Measurements from ENCODE around the gene CPLX1. TPM values are rescaled to one million over a fixed set of nuclear protein-coding genes. Genes with fewer than 3 reads are reported as not detected.

Gene CPLX1
- total RNA-seq, 1 donor from 2014 or later = 1.2 TPM

DNA sequence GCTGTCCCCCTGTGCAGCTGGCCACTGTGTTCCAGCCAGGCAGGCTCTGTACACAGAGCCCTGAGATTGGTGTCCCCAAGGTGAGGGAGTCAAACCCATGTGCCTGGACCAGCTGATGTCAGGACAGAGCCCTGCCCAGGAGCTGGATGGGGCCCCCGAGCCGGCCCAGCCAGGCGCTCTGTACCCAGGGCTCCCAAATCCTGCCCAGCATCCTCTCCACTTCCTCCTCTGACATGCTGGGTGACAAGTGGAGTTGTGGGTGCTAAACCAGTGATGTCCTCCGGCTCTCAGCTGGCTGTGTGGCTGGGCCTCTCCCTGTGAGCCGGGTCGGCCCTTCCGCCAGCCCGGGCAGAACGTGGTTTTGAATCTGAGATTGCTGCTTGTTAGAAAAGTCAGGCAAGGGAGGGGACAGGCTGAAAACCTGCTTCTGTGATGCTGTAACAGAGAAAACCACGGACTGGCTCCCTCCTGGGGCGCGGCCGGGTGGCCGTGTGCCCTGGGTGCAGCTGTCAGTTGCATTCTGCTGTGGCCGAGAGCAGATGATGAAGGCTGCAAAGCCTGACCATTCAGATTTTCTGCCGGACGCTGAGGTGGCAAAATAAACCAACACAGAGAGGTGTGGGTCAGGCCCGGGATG is 7.9 kb upstream of the CPLX1 start:
- DNase-seq (ENCODE audit: low read depth) = peak; percentile 94

DNA sequence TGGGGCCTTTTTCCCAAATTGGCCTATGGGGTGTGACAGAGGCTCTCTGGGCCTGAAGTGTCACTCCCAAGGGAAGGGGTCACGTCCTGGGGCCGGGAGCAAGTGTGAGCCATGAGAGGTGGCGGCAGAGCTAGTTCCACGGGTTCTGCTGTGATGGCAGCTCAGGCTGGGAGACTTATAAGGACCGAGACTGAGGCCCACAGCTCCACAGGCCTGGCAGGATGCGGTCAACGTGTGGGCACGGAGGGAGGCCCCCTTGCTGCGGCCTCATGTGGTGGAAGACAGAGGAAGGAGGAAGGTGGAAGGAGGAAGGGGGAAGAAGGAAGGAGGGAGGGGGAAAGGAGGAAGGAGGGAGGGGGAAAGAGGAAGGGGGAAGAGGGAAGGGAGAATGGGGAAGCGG is 7.2 kb upstream of the CPLX1 start:
- DNase-seq (ENCODE audit: low read depth) = no peak

DNA sequence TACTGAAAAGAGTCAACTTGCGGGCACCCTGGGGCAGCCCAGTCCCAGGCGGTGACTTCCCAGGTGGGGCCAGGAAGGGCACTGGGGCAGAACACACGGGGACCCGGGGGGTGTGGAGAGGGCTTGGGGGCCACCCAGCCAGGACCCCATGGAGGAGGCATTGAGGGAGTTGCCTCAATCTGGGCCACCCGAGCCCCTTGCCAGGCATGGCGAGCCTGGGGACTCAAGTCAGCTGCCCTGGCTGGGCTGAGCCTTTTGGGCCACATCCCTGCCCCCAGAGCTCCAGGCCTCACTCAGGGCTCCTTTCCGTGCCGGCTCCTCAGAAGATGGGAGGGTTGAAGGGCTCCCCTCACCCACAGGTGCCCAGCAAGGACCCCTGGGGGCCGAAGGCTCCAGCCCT is 6.6 kb upstream of the CPLX1 start:
- no peak for DNase-seq (ENCODE audit: low read depth)

DNA sequence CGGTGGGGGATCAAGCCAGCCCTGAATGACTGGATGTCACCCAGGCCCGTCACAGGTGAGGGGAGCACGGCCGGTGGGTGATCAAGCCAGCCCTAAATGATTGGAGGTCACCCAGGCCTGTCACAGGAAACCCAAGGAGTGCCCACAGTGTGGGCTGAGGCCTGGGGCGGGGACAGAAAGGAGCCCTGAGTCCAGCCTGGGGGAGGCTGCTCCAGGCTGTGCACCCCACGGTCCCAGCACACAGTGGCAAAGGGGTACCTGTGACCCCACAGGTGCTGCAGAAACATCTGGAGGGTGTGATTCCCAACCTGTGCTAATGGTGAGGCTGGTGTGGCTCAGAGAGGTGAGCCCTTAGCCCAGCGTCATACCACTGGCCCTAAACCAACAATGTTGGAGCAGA is 6.2 kb upstream of the CPLX1 start:
- no peak for DNase-seq (ENCODE audit: low read depth)

DNA sequence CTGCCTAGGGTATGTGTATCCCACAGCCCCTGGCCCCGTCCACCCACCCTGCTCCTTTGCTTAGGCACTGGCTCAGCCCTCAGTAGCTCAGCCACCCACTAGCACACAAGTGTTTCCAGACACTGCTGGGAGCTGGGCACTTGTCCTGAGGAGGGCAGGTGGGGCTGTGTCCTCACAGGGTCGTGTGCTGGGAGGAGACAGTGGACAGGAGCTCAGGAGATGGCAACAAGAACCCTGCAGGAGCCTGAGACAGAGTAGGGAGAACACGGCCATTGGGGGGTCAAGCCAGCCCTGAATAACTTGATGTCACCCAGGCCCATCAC is 5.5 kb upstream of the CPLX1 start:
- no peak for DNase-seq (ENCODE audit: low read depth)

DNA sequence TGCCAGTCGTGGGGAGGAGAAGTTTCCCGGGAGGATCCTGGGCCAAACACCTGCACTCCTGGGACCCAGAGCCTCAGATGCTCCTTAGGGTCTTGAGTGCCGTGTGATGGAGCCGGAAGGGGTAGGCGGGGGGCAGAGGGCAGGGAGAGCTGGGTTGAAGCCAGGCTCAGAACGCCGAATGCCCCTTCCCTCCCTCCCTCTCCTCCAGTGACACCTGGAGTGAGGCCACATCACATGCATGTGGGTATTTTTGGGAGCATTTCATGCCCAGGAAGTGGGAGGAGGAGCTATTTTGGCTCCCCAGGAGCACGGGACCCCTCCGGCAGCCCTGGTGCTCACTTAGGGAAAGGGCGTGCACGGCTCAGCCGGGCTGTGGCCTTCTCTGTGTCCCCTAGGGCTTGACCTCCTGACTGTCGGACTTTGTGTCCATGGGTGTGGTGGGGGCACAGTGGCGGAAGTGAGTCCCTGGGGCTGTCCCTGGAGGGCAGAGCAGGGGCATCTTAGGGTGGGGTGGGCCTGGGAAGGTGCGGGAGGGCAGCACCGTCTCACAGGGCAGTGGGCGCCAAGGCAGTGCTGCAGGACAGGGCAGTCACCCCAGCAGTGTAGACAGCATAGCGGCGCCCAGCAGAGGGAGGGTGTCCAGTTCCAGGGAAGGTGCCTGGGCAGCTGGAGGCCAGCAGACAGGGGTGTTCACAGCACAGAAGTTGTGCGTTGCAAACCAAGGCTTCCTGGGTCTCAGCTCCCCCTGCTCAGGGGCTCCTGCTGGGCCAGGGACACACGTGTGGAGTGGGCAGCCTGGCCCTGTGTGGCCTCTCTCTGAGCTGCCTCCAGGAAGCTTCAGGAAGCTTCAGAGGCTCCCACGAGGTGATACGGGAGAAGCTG is 4.9 kb upstream of the CPLX1 start:
- peak; percentile 47 for DNase-seq (ENCODE audit: low read depth)

DNA sequence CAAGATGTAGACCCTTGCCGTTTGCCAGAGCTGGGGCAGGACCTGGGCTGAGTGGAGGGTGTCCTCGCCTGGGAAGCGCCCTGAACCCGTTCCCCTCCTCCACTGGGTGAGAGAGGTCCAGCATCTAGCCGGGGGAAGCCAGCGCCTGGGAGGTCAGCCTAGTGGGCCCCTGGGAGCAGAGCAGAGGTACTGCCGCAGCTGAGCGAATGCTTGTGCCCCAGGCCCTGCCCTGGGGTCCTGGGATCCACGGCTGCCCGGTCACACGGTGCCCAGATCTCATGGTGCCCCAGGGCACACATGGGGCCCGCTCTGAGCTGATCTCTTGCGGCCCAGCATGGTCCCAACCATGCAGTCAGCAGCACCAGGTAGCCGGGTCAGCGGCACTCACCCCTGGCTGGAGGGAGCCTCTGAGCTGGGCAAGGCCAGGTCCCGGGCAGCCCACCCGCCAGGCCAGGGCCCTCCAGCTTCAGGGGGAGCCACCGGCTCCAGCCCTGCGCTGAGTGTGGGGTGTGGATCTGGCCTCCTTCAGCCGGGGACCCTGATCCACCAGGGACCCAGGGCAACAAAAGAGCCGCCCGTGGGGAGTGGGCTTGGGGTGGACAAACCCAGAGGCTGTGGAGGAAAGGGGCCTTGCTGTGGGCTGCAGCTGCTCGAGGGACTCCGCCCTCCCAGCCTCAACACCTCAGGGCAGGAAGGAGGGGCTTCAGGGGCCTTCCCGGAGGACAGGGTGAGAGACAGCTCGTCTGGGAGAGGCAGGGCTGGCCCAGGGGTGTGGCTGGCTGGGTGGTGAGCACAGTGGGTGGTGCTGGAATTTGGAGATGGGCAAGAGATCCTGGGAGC is 4.1 kb upstream of the CPLX1 start:
- peak; percentile 47 for DNase-seq (ENCODE audit: low read depth)

DNA sequence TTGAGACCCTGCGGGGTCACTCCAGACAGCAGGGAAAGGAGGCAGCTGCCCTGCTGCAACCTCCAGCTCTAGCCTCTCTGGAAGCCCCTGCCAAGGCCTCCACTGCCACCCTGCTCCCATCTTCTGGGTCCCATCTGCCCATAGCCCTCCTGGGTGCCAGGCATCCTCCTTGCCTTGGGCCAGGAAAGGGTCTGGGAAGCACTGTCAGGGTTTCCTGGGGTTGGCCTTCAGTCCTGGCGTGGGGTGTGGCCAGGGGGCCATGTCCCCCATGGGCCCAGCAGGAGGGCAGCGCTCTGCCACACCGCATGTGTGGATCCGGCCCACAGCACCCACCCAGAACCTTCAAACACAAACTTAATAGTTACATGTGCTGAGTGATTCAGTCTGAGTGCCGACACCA is 3.4 kb upstream of the CPLX1 start:
- DNase-seq (ENCODE audit: low read depth) = no peak

DNA sequence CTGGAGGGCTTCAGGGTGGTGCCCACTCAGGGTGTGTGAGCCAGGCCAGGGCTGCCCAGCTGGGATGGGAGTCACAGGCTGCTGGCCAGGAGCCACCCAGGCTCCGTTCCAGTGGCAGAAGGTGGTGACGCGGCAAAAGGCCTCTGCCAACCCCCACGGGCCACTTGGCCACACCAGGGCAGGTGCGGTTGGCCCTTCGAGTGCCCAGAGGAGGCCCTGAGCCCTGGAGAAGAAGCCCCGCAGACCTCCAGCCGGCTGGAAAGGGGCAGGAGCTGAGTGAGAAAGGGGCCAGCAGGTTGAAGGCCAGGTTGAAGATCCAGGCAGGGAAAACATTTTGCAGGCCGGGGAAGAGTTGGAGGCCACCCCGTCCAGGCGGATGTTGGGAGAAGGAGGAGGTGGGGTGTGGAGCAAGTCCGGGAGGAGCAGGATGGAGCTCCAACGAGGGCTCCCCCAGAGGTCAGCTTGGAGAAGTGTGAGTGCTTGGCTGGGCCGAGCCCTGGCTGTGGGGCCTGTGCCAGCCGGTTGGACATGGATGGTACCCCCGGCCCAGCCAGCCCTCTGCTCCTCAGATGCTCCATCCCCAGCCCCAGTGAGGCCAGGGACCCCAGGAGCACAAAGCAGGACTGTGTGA is 2.8 kb upstream of the CPLX1 start:
- peak; percentile 75 for DNase-seq (ENCODE audit: low read depth)

DNA sequence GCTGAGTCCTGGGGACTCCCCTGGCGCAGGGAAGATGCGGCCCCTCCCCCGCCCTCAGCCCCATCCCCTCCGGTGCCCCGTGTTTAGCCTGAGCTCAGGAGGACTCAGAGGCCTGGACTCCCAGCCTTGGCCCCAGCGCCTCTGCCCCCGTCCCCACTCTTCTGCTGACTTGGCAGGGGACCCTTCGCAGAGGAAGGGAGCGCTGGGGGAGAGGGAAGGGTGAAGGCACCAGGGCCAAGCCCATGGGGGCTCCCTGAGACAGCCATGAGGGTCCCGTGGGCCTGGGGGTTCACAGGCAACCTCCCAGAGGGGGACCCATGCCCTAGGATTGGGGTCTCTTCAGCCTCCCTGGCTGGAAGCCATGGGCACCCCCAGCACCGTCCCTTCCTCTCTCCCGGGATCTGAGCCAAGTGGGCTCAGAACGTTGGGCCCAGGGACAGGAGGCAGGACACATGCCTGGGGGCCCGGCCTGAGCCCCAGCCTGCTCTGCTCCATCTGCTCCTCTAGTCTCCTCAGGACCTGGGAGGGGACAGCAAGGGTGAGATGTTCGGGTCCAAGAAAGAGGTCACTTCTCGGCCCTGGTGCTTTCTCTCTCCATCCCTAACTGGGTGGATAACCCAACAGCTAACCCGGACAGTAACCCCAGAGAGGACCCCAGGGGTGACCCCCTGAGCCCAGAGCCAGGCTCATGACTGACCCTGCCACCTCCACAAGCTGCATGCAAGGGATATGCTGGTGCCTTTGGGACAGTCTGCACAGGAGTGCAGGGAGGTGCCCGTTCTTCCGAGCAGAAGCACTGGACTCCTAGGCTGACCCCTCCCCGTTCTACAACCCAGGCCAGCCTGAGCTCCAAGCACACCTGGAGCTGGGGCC is 1.5 kb upstream of the CPLX1 start:
- DNase-seq (ENCODE audit: low read depth) = no peak

DNA sequence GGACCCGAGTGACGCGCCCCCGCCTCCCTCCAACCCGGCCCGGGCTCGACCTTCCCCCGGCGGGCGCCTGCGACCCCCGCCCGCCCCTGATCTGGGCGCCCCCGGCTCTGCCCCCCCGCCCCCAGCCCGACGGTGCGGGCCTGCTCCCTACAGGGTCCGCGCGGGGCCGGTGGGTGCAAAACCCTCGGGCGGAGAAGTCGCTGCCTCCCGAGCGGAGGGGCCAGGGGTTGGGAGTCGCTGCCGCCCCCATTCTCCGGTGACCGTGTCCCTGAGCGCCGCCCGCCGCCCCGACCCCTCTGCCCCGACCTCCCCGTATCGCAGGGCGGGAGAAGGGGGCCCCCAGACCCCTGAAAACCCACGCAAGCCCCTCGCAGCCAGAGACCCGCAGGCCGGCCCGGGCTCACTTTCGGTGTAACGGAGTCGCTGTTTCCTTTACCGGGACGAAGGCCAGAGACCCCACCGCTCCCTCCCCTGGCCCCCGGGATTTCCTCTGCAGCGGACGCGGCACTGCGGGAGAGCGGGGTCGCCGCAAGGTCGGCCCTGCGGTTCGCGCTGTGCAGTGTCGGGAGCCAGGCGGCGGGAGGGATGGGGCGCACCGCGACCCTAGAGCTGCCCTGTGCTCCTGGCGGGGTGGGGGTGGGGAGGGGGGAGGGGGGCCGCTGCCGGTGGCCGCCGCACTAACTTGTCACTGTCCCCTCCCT is 729 bp upstream of the CPLX1 start:
- no peak for DNase-seq (ENCODE audit: low read depth)

DNA sequence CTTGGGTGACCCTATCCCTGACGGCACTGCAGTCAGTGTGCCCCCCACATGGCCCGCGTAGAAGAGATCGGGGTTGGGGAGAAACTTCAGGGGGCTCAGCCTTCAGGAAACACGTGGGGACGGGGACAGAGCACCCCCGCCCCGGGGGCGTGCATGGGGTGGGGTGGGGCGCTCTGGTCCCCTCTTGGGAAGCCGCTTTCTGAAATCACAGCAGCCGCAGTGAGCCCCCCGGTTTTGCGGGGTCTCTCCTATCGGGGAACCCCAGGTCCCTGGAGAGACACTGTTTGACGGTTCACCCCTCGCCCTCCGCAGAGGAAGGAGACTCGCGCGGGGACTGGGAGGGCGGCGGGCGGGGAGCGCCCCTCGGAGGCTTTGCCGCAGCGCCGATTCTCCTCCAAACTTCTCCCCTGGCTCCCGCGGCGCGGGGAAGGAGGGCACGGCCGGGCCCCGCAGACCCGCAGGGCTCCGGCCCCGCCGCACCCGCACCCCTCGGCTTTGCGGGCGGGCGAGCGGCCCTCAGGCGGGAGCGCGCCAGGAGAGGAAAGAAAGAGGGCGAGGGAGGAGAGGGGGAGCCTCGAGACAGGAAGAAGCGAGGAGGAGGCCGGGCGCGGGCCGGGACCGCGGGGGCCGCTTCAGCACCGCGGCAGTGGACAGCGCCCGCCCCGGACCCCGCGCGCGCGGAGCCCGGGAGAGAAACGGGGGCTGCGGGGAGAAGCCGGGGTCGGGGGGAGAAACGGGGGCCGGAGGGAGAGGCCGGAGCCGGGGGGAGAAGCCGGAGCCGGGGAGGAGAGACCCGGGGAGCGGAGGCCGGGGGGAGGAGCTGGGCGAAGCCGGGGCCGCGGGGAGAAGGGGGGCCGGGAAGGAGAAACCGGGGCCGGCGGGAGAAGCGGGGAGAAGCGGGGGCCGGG is 612 bp downstream of the CPLX1 start:
- DNase-seq (ENCODE audit: low read depth) = no peak

DNA sequence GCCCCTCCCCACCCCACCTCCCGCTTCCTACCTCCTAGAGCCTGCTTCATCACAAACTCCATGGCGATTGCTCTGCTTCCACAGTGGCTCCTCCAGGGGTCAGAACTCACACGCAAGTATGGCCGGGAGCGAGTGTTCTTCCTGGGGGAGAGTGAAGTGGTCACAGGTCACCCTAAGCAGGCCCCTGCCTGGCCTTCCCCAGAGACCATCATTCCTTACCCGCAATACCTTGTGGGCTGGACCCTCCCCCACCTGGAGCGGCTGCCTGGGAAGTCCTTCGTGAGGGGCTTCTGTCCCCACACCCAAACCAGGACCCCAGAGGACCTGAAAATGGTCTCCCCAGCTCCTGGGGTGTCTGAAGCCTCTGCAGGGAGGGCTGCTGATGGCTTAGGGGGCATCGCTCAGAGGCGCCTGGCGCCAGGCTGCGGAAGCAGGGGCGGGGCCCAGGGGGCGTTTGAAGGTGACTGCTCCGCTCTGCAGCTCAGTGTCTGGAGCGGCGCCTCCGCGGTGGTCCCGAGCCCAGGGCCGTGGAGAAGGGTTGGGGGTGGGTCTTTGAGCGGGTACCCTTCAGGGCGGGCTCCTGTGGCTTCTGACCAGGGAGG is 1.4 kb downstream of the CPLX1 start:
- DNase-seq (ENCODE audit: low read depth) = no peak

DNA sequence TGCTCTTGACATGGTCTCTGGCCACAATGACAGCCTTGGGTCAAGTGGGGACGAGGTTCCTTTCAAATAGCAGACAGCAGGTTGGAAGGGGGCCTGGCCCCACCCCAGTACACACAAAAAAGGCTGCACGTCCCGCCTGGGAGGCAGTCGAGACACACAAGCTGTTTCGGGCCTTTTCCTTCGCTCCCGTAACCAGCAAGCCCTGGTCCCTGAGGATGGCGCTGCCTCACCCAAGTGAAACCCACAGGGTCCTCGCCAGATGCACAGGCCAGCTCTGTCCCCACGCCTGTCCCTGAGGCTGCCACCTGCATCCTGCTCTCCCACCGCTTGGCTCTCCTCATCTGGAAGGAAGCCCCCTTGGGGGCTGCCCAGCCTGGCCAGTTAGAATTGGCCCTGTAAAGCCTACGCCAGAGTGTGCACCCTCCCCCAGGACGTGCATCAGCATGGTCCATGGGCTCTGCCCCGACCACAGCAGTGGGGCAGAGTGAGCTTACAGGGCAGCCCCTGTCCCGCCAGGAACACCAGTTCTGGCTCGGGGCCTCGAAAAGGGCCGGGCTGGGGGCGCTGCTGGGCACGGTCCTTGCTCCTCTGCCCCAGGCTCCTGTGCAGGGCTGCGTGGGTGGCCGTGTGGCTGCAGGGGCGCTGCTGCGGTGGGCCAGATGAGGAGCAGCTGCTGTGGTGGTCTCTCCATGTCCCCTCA is 2.0 kb downstream of the CPLX1 start:
- no peak for DNase-seq (ENCODE audit: low read depth)

DNA sequence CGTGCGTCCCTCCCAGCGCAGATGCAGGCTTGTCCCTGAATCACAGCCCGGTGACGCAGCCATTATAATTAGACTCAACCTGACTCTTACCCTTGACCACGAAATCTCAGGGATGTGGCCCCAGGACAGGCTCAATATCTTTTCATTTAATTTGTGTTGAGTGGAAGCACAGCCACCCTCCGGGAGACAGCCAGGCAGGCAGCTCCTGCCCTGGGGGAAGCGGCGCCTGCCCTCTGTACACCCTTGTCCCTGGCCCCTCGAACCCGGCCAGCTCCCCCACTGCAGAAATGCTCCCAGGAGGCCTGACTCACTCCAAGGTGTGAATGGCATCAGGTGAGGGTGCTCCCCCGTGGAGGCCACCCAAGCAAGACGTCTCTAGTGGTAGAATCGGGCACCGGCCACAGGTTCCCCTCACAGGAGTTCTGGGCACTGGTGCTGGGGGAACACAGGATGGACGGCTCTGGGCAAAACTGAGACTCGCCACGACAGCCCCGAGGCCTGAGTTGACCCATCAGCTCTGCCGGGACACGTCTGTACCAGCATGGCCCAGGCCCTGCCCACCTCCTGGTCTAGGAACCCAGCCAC is 2.7 kb downstream of the CPLX1 start:
- peak; percentile 44 for DNase-seq (ENCODE audit: low read depth)

DNA sequence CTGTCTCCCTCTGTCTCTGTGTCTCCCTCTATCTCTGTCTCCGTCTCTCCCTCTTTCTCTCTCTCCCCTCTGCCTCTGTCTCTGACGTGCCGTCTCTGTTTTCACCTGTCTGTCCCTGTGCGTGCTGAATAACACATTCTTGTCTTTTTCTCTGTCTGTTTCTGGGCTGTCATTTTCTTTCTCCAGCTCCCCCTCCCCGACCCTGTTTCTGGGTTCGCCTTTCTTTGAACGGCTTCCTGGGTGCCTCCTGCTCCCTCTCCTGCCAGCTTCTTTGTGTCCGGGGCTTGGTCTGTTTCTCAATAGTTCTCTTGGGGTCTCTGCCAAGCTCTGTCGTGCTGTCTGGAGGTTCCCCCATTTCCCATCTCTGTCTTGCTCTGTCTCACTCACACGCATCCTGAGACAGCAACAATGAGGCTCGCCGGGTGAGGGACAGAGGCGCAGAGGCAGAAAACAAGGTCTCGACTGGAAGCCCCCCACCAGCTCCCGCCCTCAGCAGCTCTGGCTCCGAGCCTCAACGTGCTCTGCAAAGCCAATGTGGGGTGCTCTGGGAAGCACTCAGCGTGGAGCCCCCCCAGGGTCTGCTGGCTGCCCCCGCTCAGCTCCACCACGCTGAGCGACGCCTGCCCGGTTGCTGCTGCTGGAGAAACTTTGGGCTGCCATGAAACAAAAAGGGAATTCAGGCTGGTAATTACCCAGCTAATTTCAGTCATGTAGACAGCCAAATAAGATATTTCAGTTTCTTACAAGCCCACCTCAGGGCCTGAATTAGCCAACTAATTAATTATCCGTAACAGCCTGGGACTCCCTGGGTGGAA is 3.4 kb downstream of the CPLX1 start:
- no peak for DNase-seq (ENCODE audit: low read depth)

DNA sequence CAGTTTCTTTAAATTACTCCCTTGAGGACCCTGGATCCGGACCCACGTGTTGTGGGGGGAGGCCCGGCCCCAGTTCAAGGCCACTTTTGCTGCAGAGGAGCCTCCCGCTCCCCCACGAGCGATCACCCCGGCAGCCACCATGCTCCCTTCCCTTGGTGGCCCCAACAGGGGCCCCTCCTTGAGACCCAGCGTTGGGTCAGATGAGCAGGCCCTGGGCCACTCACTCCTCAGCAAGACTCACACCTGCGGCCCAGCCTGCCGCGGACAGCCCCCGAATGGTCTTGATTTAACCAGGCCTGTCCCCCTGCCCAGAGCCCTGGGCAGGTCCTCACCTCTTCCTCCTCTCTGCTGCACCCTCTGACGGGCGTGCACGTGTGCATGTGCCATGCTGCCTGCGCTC is 4.3 kb downstream of the CPLX1 start:
- DNase-seq (ENCODE audit: low read depth) = no peak
